ENCODE data around the gene ERICH3. TPM values are rescaled to one million over a fixed set of nuclear protein-coding genes. Genes with fewer than 3 reads are reported as not detected.
"Not testable (repeated sequence)": the region's sequence is repeated elsewhere in the genome, so short reads cannot be mapped to it uniquely, and the experiment has no call there.

The ERICH3 gene
- polyA plus RNA-seq, 3 donors: 0.36 to 0.61 (median 0.45) TPM

DNA sequence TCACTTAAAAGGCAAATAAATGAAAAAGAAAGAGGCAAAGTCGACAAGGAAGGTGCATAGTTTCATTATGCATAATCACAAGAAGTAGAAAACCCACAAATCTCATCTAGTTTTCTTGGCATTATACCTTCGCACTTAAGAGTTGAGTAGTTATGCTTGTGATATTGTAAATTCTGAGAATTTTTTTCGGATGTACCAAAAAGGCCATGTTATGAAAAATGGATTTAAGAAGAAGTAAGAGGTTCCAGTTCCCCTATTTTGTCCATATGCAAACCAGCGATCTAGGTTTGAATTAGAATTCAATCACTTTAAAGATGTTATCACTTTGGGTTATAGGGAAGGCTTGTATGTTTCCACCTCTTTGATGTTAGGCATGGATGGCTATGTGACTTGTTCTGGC is 7.9 kb upstream of the ERICH3 start:
- no peak for DNase-seq (ENCODE audit: extremely low read depth in 1 of 11, low read depth in 9 of 11, low spot score in 4 of 11)

DNA sequence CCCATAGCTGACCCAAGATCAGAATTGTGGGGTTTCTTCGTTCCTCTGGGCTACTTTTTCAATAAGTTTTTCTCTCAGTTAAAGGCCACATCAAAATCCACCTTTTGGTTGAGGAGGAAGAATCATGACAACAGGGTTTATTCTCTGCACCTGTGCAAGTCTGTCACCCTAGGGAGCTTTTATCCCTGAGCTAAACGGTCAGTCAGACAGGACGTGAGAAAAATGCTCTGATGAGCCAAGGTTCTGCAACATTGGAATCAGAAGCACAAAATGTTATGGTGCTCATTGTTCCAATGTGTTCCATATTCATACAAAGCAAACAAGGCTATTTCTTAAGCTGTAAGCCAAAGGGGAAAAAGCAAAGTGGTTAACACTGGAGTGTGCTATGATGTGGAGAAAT is 7.4 kb upstream of the ERICH3 start:
- DNase-seq (ENCODE audit: extremely low read depth in 1 of 11, low read depth in 9 of 11, low spot score in 4 of 11): no peak

GRCh38 chr1:74679811-74680210 is 6.2 kb upstream of the ERICH3 start:
- DNase-seq (ENCODE audit: extremely low read depth in 1 of 11, low read depth in 9 of 11, low spot score in 4 of 11): no peak

DNA sequence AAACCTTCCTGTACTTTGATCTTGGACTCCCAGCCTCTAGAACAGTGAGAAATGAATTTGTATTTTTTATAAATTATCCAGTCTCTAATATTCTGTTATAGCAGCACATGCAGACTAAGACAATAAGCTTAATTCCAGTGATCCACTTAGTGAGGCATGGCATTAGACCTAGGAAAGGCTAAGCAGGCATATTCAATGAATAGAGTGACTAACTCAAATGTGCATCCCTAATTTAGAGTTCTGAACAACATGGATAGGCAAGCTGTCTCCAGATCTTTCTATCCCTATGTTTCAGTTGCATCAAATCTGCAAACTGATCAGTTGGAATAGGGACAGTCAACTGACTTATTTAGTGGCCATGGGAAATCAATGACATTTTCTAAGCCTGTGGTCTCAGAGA is 4.3 kb upstream of the ERICH3 start:
- no peak for DNase-seq (ENCODE audit: extremely low read depth in 1 of 11, low read depth in 9 of 11, low spot score in 4 of 11)

DNA sequence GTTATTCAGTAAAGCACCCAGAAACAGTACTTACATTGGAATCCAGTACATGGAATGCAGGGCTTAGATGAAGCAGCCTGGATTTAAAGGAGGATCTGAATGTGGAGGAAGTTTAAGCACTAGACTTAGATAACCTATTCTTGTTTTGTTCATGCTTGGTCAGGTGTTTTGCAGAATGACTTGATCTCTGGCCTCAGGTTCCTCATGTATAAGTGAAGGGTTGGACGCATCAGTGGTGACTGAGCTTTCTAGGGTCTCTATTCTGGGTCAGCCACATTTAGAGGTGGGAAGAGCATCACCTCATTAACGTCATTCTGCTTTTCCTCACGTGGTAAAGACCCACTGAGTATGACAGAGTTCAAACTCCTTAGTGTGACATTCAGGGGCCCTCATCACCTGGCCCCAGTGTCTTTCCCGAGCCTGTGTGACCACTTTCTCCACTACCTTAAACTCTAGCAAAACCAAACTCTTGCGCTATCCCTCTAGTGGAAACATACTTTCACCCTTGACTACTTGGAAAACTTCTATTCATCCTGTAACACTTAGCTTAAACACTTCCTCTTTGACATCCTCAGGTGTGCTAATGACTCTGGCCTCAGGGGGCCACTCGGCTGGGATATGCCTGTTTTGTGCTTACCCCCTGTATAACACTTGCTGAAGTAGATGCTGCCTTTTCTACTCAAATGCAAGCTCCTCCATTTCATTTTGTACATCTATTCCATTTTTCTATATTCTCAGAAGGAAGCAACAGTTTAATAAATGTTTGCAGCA is 871 bp upstream of the ERICH3 start:
- no peak for DNase-seq (ENCODE audit: extremely low read depth in 1 of 11, low read depth in 9 of 11, low spot score in 4 of 11)

GRCh38 chr1:74670866-74671265 is 2.7 kb downstream of the ERICH3 start:
- DNase-seq (ENCODE audit: extremely low read depth in 1 of 11, low read depth in 9 of 11, low spot score in 4 of 11): not testable (repeated sequence)

GRCh38 chr1:74654708-74655107 is 18.9 kb downstream of the ERICH3 start:
- DNase-seq (ENCODE audit: extremely low read depth in 1 of 11, low read depth in 9 of 11, low spot score in 4 of 11): no peak

DNA sequence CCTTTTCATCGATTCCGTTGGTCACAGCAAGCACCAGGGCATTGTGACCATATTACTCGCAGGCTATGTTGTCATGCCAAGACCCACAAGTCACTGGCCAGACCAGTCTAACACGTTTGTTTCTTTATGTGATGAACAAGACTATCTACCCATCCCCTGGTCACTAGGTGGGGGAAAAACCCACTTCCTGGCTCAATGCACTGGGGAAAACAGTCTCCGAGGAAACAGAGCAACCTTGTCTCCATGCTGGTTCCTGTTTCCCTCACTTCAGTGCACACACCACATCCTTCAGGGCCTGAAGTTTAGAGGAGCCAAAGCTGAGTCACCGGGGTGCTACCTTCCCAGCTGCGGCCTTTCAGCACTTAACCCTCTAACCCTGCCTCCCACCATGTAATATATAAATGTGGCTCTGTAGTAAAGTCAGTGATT is 20.9 kb downstream of the ERICH3 start:
- DNase-seq (ENCODE audit: extremely low read depth in 1 of 11, low read depth in 9 of 11, low spot score in 4 of 11): peak in 9 of 11 donors; percentile 31 to 71 (median 63)

DNA sequence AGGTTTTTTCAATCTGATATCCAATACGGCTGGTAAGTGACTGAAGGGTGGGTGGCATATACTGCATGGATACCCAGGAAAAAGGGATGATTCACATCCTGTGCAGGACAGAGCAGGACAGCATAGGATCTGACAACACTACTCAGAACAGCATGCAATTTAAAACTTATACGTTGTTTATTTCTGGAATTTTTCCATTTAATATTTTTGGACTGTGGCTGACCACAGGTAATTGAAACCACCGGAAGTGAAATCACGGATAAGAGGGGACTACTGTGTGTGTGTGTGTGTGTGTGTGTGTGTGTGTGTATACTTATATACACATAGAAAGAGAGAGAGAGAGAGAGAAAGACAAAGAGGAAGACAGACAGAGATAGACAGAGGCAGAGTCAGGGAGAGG is 23.0 kb downstream of the ERICH3 start:
- DNase-seq (ENCODE audit: extremely low read depth in 1 of 11, low read depth in 9 of 11, low spot score in 4 of 11): no peak

GRCh38 chr1:74641876-74642275 is 31.7 kb downstream of the ERICH3 start:
- no peak for DNase-seq (ENCODE audit: extremely low read depth in 1 of 11, low read depth in 9 of 11, low spot score in 4 of 11)

DNA sequence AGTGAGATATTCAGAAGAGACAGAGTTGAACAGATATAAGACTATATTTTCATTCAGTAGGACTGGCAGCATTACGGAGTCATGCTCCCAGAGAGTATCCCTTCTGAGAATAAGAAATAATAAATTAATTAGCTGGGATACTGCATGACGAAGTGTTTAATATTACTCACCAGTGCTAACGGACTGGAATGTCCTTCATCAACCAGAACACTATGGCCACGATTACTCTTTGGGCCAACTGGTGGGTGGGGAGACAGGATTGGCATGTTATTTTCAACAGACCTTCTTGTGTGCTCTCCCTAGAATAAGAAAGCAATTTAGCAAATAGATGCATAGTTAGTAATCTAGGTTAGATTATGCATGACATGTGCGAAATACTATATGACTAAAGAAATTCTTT is 32.4 kb downstream of the ERICH3 start:
- no peak for DNase-seq (ENCODE audit: extremely low read depth in 1 of 11, low read depth in 9 of 11, low spot score in 4 of 11)

DNA sequence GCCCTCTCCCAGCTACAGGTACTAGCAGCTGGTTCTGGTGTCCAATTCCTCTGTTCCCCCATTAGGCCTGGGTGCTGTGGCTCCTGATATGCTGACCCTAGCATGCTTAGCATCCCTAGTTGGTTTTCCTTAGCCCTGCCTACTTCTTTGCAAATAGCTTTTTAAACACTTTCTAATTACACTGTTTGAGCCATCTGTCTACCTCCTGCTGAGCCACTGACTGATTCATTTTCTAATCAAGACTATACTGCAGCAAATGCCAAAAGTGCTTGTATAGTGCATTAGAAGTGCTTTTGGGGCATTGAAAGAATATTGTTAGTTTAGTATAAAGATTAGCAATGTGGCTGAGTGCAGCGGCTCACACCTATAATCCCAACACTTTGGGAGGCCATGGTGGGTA is 36.3 kb downstream of the ERICH3 start:
- DNase-seq (ENCODE audit: extremely low read depth in 1 of 11, low read depth in 9 of 11, low spot score in 4 of 11): no peak

- DNase-seq (ENCODE audit: extremely low read depth in 1 of 11, low read depth in 9 of 11, low spot score in 4 of 11): no peak
These were observed 44.3 kb downstream of the ERICH3 start for GRCh38 chr1:74629283-74629682.

GRCh38 chr1:74623716-74624115 is 49.9 kb downstream of the ERICH3 start:
- no peak for DNase-seq (ENCODE audit: extremely low read depth in 1 of 11, low read depth in 9 of 11, low spot score in 4 of 11)

GRCh38 chr1:74620242-74620641 is 53.4 kb downstream of the ERICH3 start:
- no peak for DNase-seq (ENCODE audit: extremely low read depth in 1 of 11, low read depth in 9 of 11, low spot score in 4 of 11)

DNA sequence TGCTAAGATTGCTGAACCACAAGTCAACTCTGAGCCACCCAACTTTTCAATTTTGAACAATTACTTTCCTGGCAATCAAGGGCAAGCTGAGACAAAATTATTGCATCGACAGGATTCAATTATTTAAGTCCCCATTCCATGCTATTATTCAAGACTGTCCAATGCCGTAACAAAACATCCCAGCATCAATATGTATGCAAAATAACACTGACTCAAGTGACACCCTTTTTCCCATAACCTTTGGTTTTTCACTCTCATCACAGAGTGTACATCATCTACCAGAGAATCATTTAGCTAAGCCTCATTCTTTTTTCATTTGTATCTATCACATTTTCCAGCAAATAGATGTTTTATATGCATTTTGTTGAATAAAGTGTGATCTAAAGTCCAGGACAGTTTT is 54.6 kb downstream of the ERICH3 start:
- no peak for DNase-seq (ENCODE audit: extremely low read depth in 1 of 11, low read depth in 9 of 11, low spot score in 4 of 11)

GRCh38 chr1:74613894-74614293 is 59.7 kb downstream of the ERICH3 start:
- DNase-seq (ENCODE audit: extremely low read depth in 1 of 11, low read depth in 9 of 11, low spot score in 4 of 11): no peak

DNA sequence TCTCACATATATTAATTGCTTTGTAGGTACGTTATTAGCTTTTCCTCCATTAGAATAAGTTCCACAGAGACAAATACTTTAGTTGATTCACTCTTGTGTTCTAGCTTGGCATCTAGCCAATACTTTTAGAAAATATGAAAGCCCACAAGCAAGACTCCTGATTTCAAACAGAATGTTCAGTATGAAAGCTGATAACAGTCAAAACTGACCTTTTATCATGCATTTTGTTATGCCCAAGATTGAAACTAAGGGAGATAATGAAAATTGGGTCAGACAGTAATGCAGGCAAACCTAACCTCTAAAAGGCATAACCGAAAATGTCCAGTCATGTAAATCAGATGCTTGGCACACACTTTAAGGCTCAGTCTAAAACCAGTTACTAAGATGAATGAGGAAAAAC is 61.7 kb downstream of the ERICH3 start:
- no peak for DNase-seq (ENCODE audit: extremely low read depth in 1 of 11, low read depth in 9 of 11, low spot score in 4 of 11)

GRCh38 chr1:74610961-74611360 is 62.6 kb downstream of the ERICH3 start:
- no peak for DNase-seq (ENCODE audit: extremely low read depth in 1 of 11, low read depth in 9 of 11, low spot score in 4 of 11)

- DNase-seq (ENCODE audit: extremely low read depth in 1 of 11, low read depth in 9 of 11, low spot score in 4 of 11): no peak
These were observed 63.7 kb downstream of the ERICH3 start for GRCh38 chr1:74609810-74610371.

DNA sequence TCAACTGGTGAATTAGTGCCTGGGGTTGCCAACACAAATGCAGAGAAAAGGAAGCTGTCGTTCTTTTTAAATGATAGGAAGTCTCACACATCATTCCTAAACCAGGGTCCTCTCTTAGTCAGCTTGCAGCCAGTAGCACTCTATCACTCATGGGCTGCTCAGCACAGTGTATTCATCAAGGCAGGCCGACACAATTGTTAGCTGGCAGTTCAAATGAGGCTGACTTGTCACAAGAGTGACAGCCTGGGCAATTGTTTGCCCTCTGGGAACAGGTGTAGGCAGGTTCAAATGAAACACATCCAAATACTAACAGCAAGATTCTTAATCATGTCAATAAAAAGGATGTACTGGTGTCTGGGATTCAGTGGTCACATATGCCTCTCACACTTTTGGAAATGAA is 76.9 kb downstream of the ERICH3 start:
- no peak for DNase-seq (ENCODE audit: extremely low read depth in 1 of 11, low read depth in 9 of 11, low spot score in 4 of 11)

All from renal cortex interstitium (tissue), 11 donors.